Omental fat pad (tissue), 4 donors: Measurements from ENCODE around the gene ABCA9. TPM values are rescaled to one million over a fixed set of nuclear protein-coding genes. Genes with fewer than 3 reads are reported as not detected.

Source experiments
- ATAC-seq: fragments of 150-250 bp; one replicate; pipeline ENCODE4 v1.9.1; 2016; ENCODE audit warnings: mild to moderate bottlenecking, moderate library complexity; ENCODE audit not compliant: low FRiP score
- DNase-seq: peaks from one replicate; pipeline ENCODE4 v3.0.0-alpha.2; 2019; ENCODE audit warnings: low spot score
- total RNA-seq, 4 donors: library from RNA; depleted of rRNA; stranded (reverse); fragments of >200 nt; gene quantifications; one replicate each; pipeline ENCODE4 v1.1.0, GENCODE V29; 2016
- TF ChIP-seq, protein P1 (sequence below), 3 donors: fragments of 450-650 bp; IDR thresholded peaks; one replicate each; pipeline ENCODE4 v1.5.1; 2016 to 2017; ENCODE audit warnings: antibody characterized with exemption in 3 of 3, mild to moderate bottlenecking in 3 of 3, moderate library complexity in 2 of 3

The ABCA9 gene
- total RNA-seq, 4 donors from 2014 or later: 19.2 to 216 (median 85.8) TPM

DNA sequence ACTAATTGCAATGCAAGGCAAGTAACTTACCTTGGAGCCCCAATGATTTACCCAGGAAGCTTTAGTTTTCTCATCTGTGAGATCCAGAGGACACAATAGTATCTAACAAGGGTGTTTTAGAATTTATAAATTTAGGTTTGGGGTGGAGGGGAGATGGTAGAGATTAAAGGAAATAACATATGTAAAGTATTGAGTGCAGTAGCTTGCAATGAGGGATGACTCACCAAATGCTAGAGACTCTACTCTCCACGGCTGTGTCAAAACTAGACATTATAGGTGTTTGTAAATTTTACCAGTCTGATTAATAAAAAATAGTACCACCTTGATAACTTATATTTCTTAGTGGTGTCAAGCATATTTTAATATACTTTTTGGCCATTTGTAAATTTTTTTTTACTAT, 3.7 kb upstream of the ABCA9 start:
- TF ChIP-seq, protein P1, sequence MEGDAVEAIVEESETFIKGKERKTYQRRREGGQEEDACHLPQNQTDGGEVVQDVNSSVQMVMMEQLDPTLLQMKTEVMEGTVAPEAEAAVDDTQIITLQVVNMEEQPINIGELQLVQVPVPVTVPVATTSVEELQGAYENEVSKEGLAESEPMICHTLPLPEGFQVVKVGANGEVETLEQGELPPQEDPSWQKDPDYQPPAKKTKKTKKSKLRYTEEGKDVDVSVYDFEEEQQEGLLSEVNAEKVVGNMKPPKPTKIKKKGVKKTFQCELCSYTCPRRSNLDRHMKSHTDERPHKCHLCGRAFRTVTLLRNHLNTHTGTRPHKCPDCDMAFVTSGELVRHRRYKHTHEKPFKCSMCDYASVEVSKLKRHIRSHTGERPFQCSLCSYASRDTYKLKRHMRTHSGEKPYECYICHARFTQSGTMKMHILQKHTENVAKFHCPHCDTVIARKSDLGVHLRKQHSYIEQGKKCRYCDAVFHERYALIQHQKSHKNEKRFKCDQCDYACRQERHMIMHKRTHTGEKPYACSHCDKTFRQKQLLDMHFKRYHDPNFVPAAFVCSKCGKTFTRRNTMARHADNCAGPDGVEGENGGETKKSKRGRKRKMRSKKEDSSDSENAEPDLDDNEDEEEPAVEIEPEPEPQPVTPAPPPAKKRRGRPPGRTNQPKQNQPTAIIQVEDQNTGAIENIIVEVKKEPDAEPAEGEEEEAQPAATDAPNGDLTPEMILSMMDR (IDR thresholded peaks at IDR 0.05): no peak
- ATAC-seq (no peak), DNase-seq (no peak)

DNA sequence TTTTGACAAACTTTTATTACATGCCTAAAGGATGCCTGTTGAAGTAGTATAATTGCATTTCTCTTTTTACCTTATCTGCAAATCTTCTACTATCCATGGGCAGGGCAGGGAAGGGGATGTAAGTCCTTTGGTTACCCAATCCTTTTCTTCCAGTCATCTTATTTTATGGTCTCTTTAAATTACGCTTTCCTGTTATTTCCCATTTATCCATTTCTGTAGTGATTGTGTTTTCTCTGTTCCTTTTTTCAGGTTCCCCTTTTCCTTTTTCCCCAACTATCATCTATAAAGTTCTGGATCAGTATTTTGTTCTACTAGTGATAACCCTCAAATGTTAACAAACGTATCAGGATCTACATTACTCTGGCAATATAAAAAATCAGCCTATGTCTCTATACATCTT, 3.3 kb upstream of the ABCA9 start:
- TF ChIP-seq, protein P1 (IDR thresholded peaks at IDR 0.05): no peak
- ATAC-seq (no peak), DNase-seq (no peak)

DNA sequence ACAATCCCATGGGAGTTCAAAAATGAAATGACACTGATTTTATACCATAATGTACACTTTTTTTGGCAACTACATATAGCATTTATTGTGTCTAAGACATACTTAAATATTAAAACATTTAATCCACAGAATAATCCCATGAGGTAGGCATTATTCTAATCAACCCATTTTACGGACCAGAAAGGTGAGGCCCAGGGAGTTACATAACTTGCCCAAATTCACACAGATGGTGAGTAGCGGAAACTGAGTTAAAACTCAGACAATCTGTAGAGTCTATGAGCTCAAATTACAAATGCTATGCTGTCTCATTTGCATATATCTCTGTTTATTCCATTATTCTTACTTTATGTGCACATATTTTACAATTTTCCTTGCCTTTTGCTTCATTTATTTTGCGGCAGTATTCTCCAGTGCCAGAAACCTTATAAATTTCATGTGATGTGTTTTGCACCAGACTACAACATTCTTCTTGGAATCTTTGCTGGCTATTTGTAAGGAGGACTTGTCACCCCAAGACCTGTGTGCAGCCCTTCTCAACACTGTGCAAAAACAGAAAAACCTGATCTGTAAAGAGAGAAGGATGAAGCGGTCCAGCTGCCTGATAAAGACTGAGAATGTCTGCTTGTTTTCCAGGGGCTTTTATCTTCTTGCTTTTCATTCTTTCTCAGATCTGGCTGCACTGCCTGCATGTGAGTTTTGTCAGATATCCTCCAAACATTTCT, 2.3 kb upstream of the ABCA9 start:
- no peak for ATAC-seq
- TF ChIP-seq, protein P1 (IDR thresholded peaks at IDR 0.05): no peak
- DNase-seq: no peak

DNA sequence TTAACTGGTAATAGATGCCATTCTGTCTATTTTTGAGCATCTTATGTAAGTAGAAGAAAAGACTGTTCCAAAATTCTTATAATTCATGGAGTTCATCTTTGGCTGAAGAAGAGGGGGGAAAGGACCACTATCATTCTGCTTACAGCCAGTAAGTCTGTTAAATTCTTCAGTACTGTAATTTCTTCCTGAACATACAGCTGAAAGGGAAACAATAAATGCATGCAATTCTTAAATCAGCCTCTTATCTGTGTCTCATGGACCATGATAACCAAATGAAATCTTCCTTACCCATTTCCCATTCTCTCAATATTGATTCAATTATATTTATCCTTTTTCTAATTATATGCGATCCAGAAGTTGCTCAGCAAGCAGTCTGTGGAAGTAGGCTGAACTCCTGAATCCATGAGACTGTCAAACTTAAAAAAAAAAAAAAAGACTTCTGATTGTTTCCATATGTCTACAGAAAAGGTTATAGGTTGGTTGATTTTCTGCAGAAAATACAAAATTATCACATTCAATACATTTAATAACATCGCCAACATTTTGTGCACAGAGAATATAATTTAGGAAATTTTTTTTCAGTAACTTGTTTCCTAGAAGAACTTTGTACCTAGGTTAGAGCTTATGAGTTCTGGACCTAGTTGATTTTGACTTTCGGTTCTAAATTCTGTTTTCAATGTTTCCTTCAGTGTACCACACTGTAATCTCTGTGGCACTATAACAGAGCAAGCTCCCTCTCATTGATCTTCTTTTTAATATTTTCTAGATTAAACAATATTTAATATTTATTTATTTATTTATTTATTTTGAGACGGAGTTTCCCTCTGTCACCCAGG, 1.2 kb upstream of the ABCA9 start:
- DNase-seq (no peak), ATAC-seq (no peak)
- TF ChIP-seq, protein P1 (IDR thresholded peaks at IDR 0.05): no peak

DNA sequence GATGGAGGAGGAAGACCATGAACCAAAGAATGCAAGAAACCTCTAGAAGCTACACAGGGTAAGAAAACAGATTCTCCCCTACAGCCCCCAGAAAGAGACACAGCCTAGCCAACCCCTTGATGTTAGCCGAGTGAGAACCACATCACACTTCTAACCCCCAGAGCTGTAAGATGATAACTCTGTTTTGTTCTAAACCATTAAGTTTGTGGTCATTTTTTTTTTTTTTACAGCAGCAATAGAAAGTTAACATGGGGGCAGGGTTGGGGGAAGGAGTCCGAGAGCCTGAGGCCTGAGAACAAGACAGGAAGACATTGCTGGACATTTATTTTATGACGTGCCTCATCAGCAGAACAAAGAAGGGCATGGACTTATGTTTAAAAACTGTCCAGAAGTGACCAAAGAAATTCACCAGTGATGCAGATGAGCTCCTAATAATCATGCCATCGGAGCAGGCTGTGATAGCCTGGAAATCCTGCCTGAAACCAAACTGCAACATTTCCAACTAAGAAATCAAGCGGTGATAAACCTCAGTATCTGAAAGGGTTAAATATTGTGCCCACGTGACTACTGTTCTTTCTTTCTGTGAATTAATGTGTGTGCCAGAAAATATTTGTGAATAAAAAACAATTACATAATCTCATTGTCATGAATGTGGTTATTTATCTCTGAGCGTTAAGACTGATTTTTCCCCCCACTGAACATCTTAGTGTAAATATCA, 1.1 kb downstream of the ABCA9 start:
- ATAC-seq (no peak), DNase-seq (no peak)
- TF ChIP-seq, protein P1 (IDR thresholded peaks at IDR 0.05): no peak

DNA sequence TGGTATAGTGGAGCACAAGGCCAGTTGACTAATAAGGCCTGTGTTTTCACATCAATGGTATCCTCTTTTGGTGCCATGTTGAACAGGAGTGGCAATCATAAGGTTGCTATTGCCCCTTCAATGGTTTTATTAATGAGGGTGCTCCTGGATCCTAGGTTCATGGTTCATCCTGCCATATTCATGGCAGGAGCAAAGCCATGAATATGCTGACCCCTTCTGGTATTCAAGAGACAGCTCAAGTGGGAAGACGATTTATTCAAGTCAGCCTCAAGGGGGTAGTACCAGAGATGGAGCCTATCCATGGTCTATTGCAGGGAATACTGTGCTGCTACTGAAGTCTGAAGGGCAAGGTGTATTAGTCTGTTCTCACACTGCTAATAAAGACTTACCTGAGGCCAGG, 2.6 kb downstream of the ABCA9 start:
- TF ChIP-seq, protein P1 (IDR thresholded peaks at IDR 0.05): no peak
- ATAC-seq (no peak), DNase-seq (no peak)
